ENCODE results near the gene HRH2. TPM values are rescaled to one million over a fixed set of nuclear protein-coding genes. Genes with fewer than 3 reads are reported as not detected.

The HRH2 gene
- total and polyA plus RNA-seq, 2 donors (not counting 1 experiment from before 2014, with no cell fraction given), result 0.46 TPM; not detected in 1

DNA sequence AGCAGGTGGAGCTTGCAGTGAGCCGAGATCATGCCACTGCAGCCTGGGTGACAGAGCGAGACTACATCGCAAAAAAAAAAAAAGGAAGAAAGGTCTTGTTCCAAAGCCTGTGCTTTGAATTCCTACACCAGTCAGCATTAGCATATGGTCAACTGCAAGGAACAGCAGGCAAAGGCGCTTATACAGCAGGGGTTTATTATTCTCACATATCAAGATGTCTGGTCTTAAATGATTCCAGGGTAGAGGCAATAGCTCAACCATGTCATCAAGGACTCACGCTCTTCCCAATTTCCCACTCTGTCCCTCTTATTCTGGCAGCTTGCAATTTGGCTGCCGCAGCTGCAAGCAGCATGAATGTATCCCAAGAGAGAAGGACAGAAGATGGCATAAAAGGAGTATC is 28.6 kb upstream of the HRH2 start:
- CTCF ChIA-PET, result no interaction called here

DNA sequence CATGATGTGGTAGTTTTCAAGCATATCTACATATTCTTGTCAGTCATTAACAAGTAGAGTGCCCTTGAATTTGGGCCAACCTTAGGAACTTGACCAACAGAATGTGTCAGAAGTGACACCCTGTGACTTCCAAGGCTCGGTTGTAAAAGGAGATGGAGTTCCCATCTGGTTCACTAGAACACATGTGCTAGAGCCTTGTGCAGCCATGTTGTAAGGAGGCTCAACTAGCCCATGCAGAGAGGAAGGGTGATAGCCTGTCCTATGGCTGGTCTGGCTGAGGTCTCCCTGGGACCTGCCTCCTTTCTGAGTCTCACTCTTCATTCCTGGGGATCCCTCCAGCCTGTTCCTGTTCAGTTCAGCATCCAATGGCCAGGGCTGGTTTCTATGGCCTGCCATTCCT is 28.1 kb upstream of the HRH2 start:
- H3K27ac Mint-ChIP-seq, result no peak overlapping the region
- no peaks in the 10 kb centered on the region for H3K27me3 Mint-ChIP-seq
- TF ChIP-seq, protein P1, sequence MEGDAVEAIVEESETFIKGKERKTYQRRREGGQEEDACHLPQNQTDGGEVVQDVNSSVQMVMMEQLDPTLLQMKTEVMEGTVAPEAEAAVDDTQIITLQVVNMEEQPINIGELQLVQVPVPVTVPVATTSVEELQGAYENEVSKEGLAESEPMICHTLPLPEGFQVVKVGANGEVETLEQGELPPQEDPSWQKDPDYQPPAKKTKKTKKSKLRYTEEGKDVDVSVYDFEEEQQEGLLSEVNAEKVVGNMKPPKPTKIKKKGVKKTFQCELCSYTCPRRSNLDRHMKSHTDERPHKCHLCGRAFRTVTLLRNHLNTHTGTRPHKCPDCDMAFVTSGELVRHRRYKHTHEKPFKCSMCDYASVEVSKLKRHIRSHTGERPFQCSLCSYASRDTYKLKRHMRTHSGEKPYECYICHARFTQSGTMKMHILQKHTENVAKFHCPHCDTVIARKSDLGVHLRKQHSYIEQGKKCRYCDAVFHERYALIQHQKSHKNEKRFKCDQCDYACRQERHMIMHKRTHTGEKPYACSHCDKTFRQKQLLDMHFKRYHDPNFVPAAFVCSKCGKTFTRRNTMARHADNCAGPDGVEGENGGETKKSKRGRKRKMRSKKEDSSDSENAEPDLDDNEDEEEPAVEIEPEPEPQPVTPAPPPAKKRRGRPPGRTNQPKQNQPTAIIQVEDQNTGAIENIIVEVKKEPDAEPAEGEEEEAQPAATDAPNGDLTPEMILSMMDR (IDR thresholded peaks at IDR 0.05), result no peak
- no peak for TF ChIP-seq EZH2 (IDR thresholded peaks at IDR 0.05; ENCODE audit: borderline replicate concordance, insufficient read depth, low read depth, low read length, poor library complexity, severe bottlenecking)
- intact Hi-C loops (cut with micrococcal nuclease), result no loop called here
- no peak overlapping the region for H3K4me3 Mint-ChIP-seq
- Histone ChIP-seq H3K4me2 (replicated peaks; ENCODE audit: low read depth, low read length, poor library complexity, severe bottlenecking) (no peak overlapping the region), H2AFZ (ENCODE audit: insufficient read depth, low read depth, low read length, poor library complexity, severe bottlenecking) (no peak overlapping the region), H4K20me1 (ENCODE audit: control insufficient read depth, insufficient read depth, low read length, poor library complexity, severe bottlenecking) (no peaks in the 10 kb centered on the region), H3K36me3 (replicated peaks in 1 of 2; ENCODE audit: control extremely low read depth in 1 of 2, control insufficient read depth in 1 of 2, extremely low read depth in 1 of 2, insufficient read depth in 2 of 2, low read length in 1 of 2) (no peaks in the 10 kb centered on the region), H3K9ac (ENCODE audit: low read length) (no peak overlapping the region), H3K27ac (ENCODE audit: low read length in 2 of 2) (no peak overlapping the region), H3K9me3 (ENCODE audit: control extremely low read depth in 1 of 3, control insufficient read depth in 2 of 3, insufficient read depth in 1 of 3, low read length in 2 of 3) (peaks cover 0 to 51% (median 5%) of the 10 kb centered on the region in 3 donors), H3K4me3 (ENCODE audit: control extremely low read depth in 1 of 5, extremely low read depth in 1 of 5, insufficient read depth in 1 of 5, low read depth in 2 of 5, low read length in 4 of 5) (no peak overlapping the region), H3K79me2 (ENCODE audit: control insufficient read depth, insufficient read depth, low read length) (no peaks in the 10 kb centered on the region), H3K4me1 (ENCODE audit: control insufficient read depth in 2 of 2, insufficient read depth in 2 of 2, low read length in 2 of 2) (no peaks in the 10 kb centered on the region), H3K27me3 (replicated peaks in 1 of 4; ENCODE audit: control extremely low read depth in 1 of 4, control insufficient read depth in 3 of 4, insufficient read depth in 4 of 4, low read length in 3 of 4) (peaks cover 0 to 3% (median 0%) of the 10 kb centered on the region in 4 experiments)
- H3K4me1 Mint-ChIP-seq, result no peaks in the 10 kb centered on the region
- WGBS (ENCODE audit: insufficient coverage), result no CpG with 5 or more reads among the region's 1 CpG
- ATAC-seq (ENCODE audit: low read depth) (no peak), DNase-seq (no peak)
- H3K9me3 Mint-ChIP-seq (ENCODE audit: insufficient read depth), result peaks cover 4% of the 10 kb centered on the region
- POLR2A ChIA-PET, result no interaction called here
- CTCF ChIA-PET, result no interaction called here

More for the DNA sequence above, 28.6 kb upstream of the HRH2 start:
- no peak for TF ChIP-seq EZH2 (IDR thresholded peaks at IDR 0.05; ENCODE audit: borderline replicate concordance, insufficient read depth, low read depth, low read length, poor library complexity, severe bottlenecking)
- TF ChIP-seq, protein P1 (IDR thresholded peaks at IDR 0.05), result no peak
- DNase-seq (no peak), ATAC-seq (ENCODE audit: low read depth) (no peak)
- WGBS (ENCODE audit: insufficient coverage), result 86% methylated on average over 1 of the region's 6 CpGs
- Histone ChIP-seq H2AFZ (ENCODE audit: insufficient read depth, low read depth, low read length, poor library complexity, severe bottlenecking) (no peak overlapping the region), H3K27me3 (replicated peaks in 1 of 4; ENCODE audit: control extremely low read depth in 1 of 4, control insufficient read depth in 3 of 4, insufficient read depth in 4 of 4, low read length in 3 of 4) (peaks cover 0 to 5% (median 0%) of the 10 kb centered on the region in 4 experiments), H3K4me2 (replicated peaks; ENCODE audit: low read depth, low read length, poor library complexity, severe bottlenecking) (no peak overlapping the region), H3K4me1 (ENCODE audit: control insufficient read depth in 2 of 2, insufficient read depth in 2 of 2, low read length in 2 of 2) (no peaks in the 10 kb centered on the region), H4K20me1 (ENCODE audit: control insufficient read depth, insufficient read depth, low read length, poor library complexity, severe bottlenecking) (no peaks in the 10 kb centered on the region), H3K4me3 (ENCODE audit: control extremely low read depth in 1 of 5, extremely low read depth in 1 of 5, insufficient read depth in 1 of 5, low read depth in 2 of 5, low read length in 4 of 5) (no peak overlapping the region), H3K79me2 (ENCODE audit: control insufficient read depth, insufficient read depth, low read length) (no peaks in the 10 kb centered on the region), H3K9me3 (ENCODE audit: control extremely low read depth in 1 of 3, control insufficient read depth in 2 of 3, insufficient read depth in 1 of 3, low read length in 2 of 3) (peaks cover 0 to 51% (median 5%) of the 10 kb centered on the region in 3 donors), H3K27ac (ENCODE audit: low read length in 2 of 2) (no peak overlapping the region), H3K9ac (ENCODE audit: low read length) (no peak overlapping the region), H3K36me3 (replicated peaks in 1 of 2; ENCODE audit: control extremely low read depth in 1 of 2, control insufficient read depth in 1 of 2, extremely low read depth in 1 of 2, insufficient read depth in 2 of 2, low read length in 1 of 2) (no peaks in the 10 kb centered on the region)
- H3K27ac Mint-ChIP-seq, result no peak overlapping the region
- H3K4me3 Mint-ChIP-seq, result no peak overlapping the region
- H3K9me3 Mint-ChIP-seq (ENCODE audit: insufficient read depth), result peaks cover 4% of the 10 kb centered on the region
- H3K27me3 Mint-ChIP-seq, result no peaks in the 10 kb centered on the region
- H3K4me1 Mint-ChIP-seq, result no peaks in the 10 kb centered on the region
- intact Hi-C loops (cut with micrococcal nuclease), result no loop called here
- POLR2A ChIA-PET, result no interaction called here
